Activated CD8-positive, alpha-beta T cell treated with anti-CD3 and anti-CD28 coated beads, Interleukin-2, amount 10 ng/mL, durations not matched to agents 7 days and 5 days (primary cell): Measurements from ENCODE around the gene HSPB3. TPM values are rescaled to one million over a fixed set of nuclear protein-coding genes. Genes with fewer than 3 reads are reported as not detected.
A peak's percentile ranks its signal among the peaks of the same experiment; 100 is the strongest.
"Not testable (repeated sequence)": the region's sequence is repeated elsewhere in the genome, so short reads cannot be mapped to it uniquely, and the experiment has no call there.

Experiments
- ATAC-seq: fragments of 150-1000 bp; cut with Tn5 transposase; one replicate; pipeline ENCODE4 v1.10.0; 2021; ENCODE audit warnings: moderate library complexity
- CTCF ChIA-PET: fragments of 350-600 bp; sonication (Branson Sonifier 250); formaldehyde crosslinking; loops from one replicate; lab custom pipeline; 2021; ENCODE audit warnings: antibody characterized with exemption; lab: Charles Lee
- POLR2A ChIA-PET: fragments of 350-600 bp; sonication (Branson Sonifier 250); formaldehyde crosslinking; loops from one replicate; lab custom pipeline; 2021; ENCODE audit warnings: antibody characterized with exemption; lab: Charles Lee
- DNase-seq: peaks from one replicate; pipeline ENCODE4 v3.0.0-alpha.2; 2020
- H3K27ac Mint-ChIP-seq: one replicate; pipeline ENCODE4 v1.8.0; 2021; ENCODE audit warnings: mild to moderate bottlenecking, mixed read lengths
- H3K27me3 Mint-ChIP-seq: one replicate; pipeline ENCODE4 v1.8.0; 2021; ENCODE audit warnings: low read depth, mixed read lengths
- H3K36me3 Mint-ChIP-seq: one replicate; pipeline ENCODE4 v1.8.0; 2021; ENCODE audit warnings: low read depth, mixed read lengths
- H3K4me1 Mint-ChIP-seq: one replicate; pipeline ENCODE4 v1.8.0; 2021; ENCODE audit warnings: low read depth, mixed read lengths
- H3K4me3 Mint-ChIP-seq: one replicate; pipeline ENCODE4 v1.8.0; 2021; ENCODE audit warnings: mild to moderate bottlenecking, mixed read lengths
- H3K9me3 Mint-ChIP-seq: one replicate; pipeline ENCODE4 v1.8.0; 2022; ENCODE audit warnings: mixed read lengths; ENCODE audit not compliant: insufficient read depth
- total RNA-seq, 2 experiments: library from RNA; stranded (reverse); gene quantifications; one replicate each; pipeline ENCODE4 v1.2.3, GENCODE V29; 2021

HSPB3 gene
- total RNA-seq: not detected

GRCh38 chr5:54455413-54456157, at the start of gene HSPB3:
TSS of gene HSPB3 (plus strand) at chr5:54455699. CDS start at chr5:54455790, 91 bp downstream.
- H3K4me3 Mint-ChIP-seq: no peak within 1 kb of the TSS
- H3K9me3 Mint-ChIP-seq: peaks cover 1% of the 10 kb centered on the region
- DNase-seq (no peak), ATAC-seq (no peak)
- peaks cover 15% of the 10 kb centered on the region for H3K27me3 Mint-ChIP-seq
- no peak within 1 kb of the TSS for H3K27ac Mint-ChIP-seq
- H3K36me3 Mint-ChIP-seq: no peaks in the 10 kb centered on the region
- CTCF ChIA-PET: interaction anchor here (3.1 kb wide), 1 partner anchor 34 kb away, joined by 12 read pairs; no protein-coding TSS in a partner anchor
- POLR2A ChIA-PET: no interaction called here
- H3K4me1 Mint-ChIP-seq: no peaks in the 10 kb centered on the region

GRCh38 chr5:54411176-54411575, 44.3 kb upstream of the HSPB3 start:
- Mint-ChIP-seq H3K36me3 (no peaks in the 10 kb centered on the region), H3K4me1 (no peaks in the 10 kb centered on the region), H3K27me3 (peaks cover 16% of the 10 kb centered on the region), H3K9me3 (no peaks in the 10 kb centered on the region), H3K27ac (no peak overlapping the region), H3K4me3 (no peak overlapping the region)
- ChIA-PET POLR2A (no interaction called here), CTCF (interaction anchor here (0.7 to 3.2 kb wide), 4 partner anchors 9 to 177 kb away, joined by 3 to 21 read pairs (median 8); no protein-coding TSS in a partner anchor)
- DNase-seq: no peak
- ATAC-seq: no peak

- Mint-ChIP-seq H3K4me3 (no peak overlapping the region), H3K4me1 (no peaks in the 10 kb centered on the region), H3K9me3 (no peaks in the 10 kb centered on the region), H3K27me3 (peaks cover 19% of the 10 kb centered on the region), H3K36me3 (no peaks in the 10 kb centered on the region), H3K27ac (no peak overlapping the region)
- ChIA-PET CTCF (interaction anchor here (0.6 to 1.4 kb wide), 2 partner anchors 12 to 198 kb away, joined by 3 read pairs; no protein-coding TSS in a partner anchor), POLR2A (no interaction called here)
- DNase-seq: no peak
- no peak for ATAC-seq
Measured at GRCh38 chr5:54412913-54413312, 42.6 kb upstream of the HSPB3 start.

GRCh38 chr5:54415147-54415546, 40.4 kb upstream of the HSPB3 start:
- H3K36me3 Mint-ChIP-seq: no peaks in the 10 kb centered on the region
- no peak for ATAC-seq

GRCh38 chr5:54415896-54416601, 39.5 kb upstream of the HSPB3 start:
- peaks cover 17% of the 10 kb centered on the region for H3K27me3 Mint-ChIP-seq
- POLR2A ChIA-PET: no interaction called here
- no peaks in the 10 kb centered on the region for H3K36me3 Mint-ChIP-seq

More at GRCh38 chr5:54415147-54415546, 40.4 kb upstream of the HSPB3 start:
- ChIA-PET POLR2A (no interaction called here), CTCF (no interaction called here)
- H3K4me3 Mint-ChIP-seq: no peak overlapping the region
- H3K4me1 Mint-ChIP-seq: no peaks in the 10 kb centered on the region
- peaks cover 17% of the 10 kb centered on the region for H3K27me3 Mint-ChIP-seq
- H3K27ac Mint-ChIP-seq: no peak overlapping the region
- H3K9me3 Mint-ChIP-seq: no peaks in the 10 kb centered on the region
- DNase-seq: no peak

GRCh38 chr5:54419573-54420423, 35.7 kb upstream of the HSPB3 start:
- H3K27ac Mint-ChIP-seq, H3K9me3 Mint-ChIP-seq, H3K4me1 Mint-ChIP-seq, H3K4me3 Mint-ChIP-seq, POLR2A ChIA-PET, H3K36me3 Mint-ChIP-seq: not testable (repeated sequence)
- peaks cover 16% of the 10 kb centered on the region for H3K27me3 Mint-ChIP-seq
- peak; percentile 43 for DNase-seq
- CTCF ChIA-PET: interaction anchor here (0.6 to 1.9 kb wide), 28 partner anchors 9 to 883 kb away, joined by 3 to 21 read pairs (median 4); partner anchors contain the start of gene ARL15
- ATAC-seq: peak; percentile 51

More at GRCh38 chr5:54415896-54416601, 39.5 kb upstream of the HSPB3 start:
- ATAC-seq (no peak), DNase-seq (no peak)
- Mint-ChIP-seq H3K27ac (no peak overlapping the region), H3K9me3 (no peaks in the 10 kb centered on the region), H3K4me3 (no peak overlapping the region), H3K4me1 (no peaks in the 10 kb centered on the region)
- CTCF ChIA-PET: interaction anchor here (2.0 kb wide), 1 partner anchor 104 kb away, joined by 5 read pairs; no protein-coding TSS in a partner anchor

- CTCF ChIA-PET: interaction anchor here (1.6 to 1.9 kb wide), 3 partner anchors 10 to 177 kb away, joined by 16 to 21 read pairs (median 21); no protein-coding TSS in a partner anchor
- POLR2A ChIA-PET: not testable (repeated sequence)
Measured at GRCh38 chr5:54420511-54420910, 35.0 kb upstream of the HSPB3 start.

GRCh38 chr5:54421976-54422375, 33.5 kb upstream of the HSPB3 start:
- Mint-ChIP-seq H3K4me3 (no peak overlapping the region), H3K36me3 (no peaks in the 10 kb centered on the region), H3K27ac (no peak overlapping the region), H3K4me1 (no peaks in the 10 kb centered on the region), H3K27me3 (peaks cover 20% of the 10 kb centered on the region), H3K9me3 (no peaks in the 10 kb centered on the region)
- no peak for DNase-seq
- ATAC-seq: no peak
- ChIA-PET CTCF (interaction anchor here (0.9 to 2.3 kb wide), 3 partner anchors 176 to 188 kb away, joined by 3 to 9 read pairs (median 4); no protein-coding TSS in a partner anchor), POLR2A (no interaction called here)

More at GRCh38 chr5:54420511-54420910, 35.0 kb upstream of the HSPB3 start:
- not testable (repeated sequence) for H3K4me3 Mint-ChIP-seq, ATAC-seq, H3K36me3 Mint-ChIP-seq, H3K27ac Mint-ChIP-seq, H3K9me3 Mint-ChIP-seq, DNase-seq, H3K4me1 Mint-ChIP-seq
- peaks cover 13% of the 10 kb centered on the region for H3K27me3 Mint-ChIP-seq

- H3K4me1 Mint-ChIP-seq: no peaks in the 10 kb centered on the region
- ChIA-PET POLR2A (no interaction called here), CTCF (interaction anchor here (0.7 to 1.8 kb wide), 4 partner anchors 12 to 196 kb away, joined by 3 to 7 read pairs (median 6); no protein-coding TSS in a partner anchor)
- H3K27me3 Mint-ChIP-seq: peaks cover 23% of the 10 kb centered on the region
- no peak overlapping the region for H3K4me3 Mint-ChIP-seq
- no peak for ATAC-seq
- H3K27ac Mint-ChIP-seq: no peak overlapping the region
- no peaks in the 10 kb centered on the region for H3K9me3 Mint-ChIP-seq
- H3K36me3 Mint-ChIP-seq: no peaks in the 10 kb centered on the region
- no peak for DNase-seq
Measured at GRCh38 chr5:54425258-54425657, 30.2 kb upstream of the HSPB3 start.

GRCh38 chr5:54426209-54426608, 29.3 kb upstream of the HSPB3 start:
- ChIA-PET POLR2A (no interaction called here), CTCF (interaction anchor here (0.9 to 1.8 kb wide), 3 partner anchors 63 to 197 kb away, joined by 3 to 7 read pairs (median 5); no protein-coding TSS in a partner anchor)
- H3K9me3 Mint-ChIP-seq: no peaks in the 10 kb centered on the region
- DNase-seq (no peak), ATAC-seq (no peak)
- peaks cover 27% of the 10 kb centered on the region for H3K27me3 Mint-ChIP-seq
- H3K36me3 Mint-ChIP-seq: no peaks in the 10 kb centered on the region
- H3K27ac Mint-ChIP-seq: no peak overlapping the region
- H3K4me3 Mint-ChIP-seq: no peak overlapping the region
- H3K4me1 Mint-ChIP-seq: no peaks in the 10 kb centered on the region

- ChIA-PET CTCF (interaction anchor here (3.4 kb wide), 1 partner anchor 15 kb away, joined by 16 read pairs; no protein-coding TSS in a partner anchor), POLR2A (interaction anchor here (0.6 kb wide), 1 partner anchor 170 kb away, joined by 3 read pairs; no protein-coding TSS in a partner anchor)
- not testable (repeated sequence) for DNase-seq, H3K27me3 Mint-ChIP-seq, H3K9me3 Mint-ChIP-seq, H3K36me3 Mint-ChIP-seq, H3K4me1 Mint-ChIP-seq, ATAC-seq, H3K27ac Mint-ChIP-seq, H3K4me3 Mint-ChIP-seq
Measured at GRCh38 chr5:54434650-54435049, 20.8 kb upstream of the HSPB3 start.
